ENCODE data around the gene NTRK2.
A peak's percentile ranks its signal among the peaks of the same experiment; 100 is the strongest.

The NTRK2 gene

DNA sequence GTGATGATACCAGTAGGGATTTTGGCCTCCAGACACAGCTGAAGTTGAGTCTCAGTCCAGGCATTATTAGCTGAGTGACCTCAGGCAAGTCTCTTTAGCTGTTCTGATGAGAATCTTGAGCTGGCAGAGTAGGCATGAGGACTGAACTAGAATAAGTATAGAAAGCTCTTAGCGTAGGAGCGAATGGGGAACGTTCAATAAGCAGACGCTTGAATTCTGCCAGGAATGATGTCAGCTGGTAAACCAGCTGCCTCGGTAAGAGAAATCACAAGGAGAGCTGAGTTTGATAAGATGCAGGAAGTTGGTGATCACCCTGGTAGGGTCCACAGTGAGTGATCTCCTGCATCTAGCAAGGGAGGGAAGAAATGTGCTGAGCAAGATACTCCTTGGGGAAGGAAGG, 280.4 kb downstream of the NTRK2 start:
- DNase-seq, result no peak

DNA sequence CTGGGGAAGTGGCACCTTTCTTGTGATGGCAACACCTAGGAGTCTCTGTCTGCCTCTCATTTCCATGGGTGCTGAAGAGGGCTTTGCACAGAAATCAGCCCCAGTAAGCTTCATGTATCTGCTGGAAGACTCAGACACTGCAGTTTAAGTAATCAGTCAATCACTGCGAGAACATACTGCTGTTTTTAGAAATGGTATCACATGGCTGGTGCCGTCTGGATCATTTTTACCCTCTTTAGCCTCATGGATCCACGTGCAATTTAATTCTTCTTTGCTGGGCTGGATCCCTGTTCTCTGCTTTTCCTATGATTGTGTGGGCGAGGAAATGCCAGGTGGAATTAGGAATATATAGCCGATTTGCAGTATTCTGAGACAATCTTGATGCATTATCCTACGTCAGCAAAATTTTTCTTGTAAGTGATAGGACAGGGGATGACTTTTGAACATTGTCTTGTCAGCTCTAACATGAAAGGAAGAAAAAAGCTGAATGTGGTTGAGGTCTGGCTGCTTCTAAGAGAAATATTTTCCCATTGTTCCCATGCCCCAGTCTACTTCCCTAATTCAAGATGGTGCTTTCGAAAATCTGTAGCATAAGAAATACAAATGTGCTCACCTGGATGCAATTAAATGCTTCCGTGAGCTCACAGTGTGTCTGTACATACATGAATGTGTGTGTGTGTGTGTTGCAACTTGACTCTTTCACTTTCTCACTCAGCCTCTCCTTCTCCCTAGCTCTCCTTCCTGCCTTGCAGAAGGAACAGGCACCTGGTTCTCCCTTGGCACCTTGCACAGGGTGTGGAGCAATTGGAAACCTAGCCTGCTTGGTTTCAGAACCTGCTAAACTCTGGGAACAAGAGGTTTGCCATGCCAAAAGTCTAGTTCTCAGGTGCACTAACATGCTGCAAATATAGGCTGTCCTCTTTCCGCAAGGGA, 281.6 kb downstream of the NTRK2 start:
- DNase-seq, result no peak

DNA sequence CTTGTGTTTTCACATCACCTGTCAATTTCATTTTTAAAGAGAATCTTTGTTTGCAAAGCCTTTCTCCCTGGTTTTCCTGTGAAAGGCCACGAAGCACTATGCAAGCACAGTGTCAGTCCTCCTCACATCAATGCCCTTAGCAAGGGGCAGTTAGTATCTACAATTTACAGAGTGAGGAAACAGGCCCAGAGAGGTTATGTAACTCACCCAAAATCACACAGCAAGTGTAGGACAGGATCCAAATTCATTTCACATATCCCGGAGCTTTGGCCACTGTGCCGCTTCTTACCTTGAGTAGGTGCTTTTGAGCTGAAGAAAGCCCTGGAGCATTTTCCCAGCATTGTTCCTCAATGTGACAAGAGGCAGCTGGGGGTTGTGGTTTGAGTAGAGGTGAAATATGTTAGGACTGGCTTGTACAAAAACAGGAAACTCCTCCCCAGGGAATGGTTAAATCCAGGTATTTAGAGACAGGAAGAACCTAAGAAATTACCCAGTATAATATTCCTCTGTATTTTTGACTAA, 283.8 kb downstream of the NTRK2 start:
- no peak for DNase-seq

DNA sequence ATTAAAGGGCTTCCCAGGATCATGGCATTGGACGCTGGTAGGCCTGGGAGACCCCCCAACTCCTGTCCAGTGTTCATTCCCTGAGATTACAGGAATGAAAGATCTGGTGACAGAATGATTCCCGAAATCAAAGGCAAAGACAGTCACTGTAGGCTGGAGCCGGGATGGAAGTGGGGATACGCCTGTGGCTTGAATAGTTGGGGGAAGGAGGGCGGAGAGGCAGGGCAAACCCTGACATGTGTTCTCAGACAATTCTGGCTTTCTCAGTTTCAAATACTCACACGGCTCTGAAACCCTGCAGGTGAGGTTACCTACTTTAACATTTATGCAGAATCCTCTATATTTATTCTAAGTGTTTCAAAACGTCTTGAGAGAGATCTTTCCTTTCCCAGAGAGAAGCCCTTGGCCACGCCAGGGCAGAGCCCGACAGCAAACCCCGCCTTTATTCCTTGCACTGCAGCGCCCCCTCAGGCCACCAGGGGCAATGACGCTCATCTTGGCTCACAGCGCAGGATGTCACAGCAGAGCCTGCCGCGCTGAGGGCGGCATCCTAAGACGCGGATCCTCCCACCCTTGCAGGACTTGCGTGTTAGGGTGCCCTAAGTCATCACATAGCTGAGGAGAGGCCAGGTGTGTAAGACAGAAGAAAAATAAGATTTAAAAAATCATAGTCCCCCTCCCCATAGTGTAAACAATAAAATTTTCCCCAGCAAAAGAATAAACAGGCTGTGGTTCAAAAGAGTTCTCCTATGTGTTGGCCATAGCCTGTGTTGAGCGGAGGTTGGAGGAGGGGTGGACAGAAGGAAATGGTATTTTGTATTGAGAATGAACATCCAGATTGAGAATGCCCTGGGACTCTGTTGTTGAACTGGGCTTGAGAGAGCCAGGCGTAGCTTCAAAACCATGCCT, 284.5 kb downstream of the NTRK2 start:
- DNase-seq, result peak; percentile 40

DNA sequence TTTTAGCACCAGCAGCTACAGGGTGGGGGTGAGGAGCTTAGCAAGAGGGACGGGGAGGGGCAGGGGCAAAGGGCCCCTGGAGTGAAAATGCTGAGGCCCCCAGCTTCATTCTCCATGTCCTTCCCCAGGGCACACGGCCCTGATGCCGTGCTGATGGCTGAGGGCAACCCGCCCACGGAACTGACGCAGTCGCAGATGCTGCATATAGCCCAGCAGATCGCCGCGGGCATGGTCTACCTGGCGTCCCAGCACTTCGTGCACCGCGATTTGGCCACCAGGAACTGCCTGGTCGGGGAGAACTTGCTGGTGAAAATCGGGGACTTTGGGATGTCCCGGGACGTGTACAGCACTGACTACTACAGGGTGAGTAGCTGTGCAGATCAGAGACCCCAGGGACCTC, 285.6 kb downstream of the NTRK2 start:
- DNase-seq, result no peak

DNA sequence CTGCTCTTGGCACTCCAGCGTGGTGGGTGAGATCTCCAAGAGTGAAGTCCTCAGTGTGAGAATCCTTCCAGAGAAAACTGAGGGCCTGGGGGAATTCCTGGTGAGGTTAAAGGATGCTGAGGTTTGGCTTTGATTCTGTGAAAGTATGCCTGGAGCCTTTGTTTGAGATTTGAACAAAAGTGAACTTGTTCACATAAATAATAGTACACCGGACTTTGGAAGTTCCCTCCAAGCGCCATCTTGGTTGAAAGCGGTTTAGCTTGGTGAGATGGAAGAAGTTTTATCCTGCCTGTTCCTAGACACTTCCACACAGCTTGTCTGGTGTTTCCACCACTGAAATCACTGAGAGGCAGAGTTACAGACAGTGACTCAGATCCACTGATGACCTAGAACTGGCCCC, 286.4 kb downstream of the NTRK2 start:
- DNase-seq, result no peak

DNA sequence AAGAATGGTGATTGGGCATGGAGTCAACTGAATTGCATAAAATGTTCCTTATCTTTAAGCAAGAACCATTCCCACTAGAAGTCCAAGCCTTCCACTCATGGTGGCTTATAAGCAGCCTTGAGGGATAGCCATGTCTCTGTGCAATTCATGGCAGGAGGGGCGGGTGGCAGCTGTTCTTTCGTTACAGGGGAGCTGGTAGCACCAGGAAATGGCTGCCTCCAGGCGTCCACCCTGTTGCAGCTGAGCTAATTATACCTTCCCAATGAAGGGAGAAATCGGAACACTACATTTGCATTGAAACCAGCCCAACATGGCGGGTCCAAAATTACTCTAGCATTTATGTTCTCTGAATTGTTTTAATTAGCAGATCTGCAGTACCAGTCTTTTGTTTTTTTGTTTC, 289.8 kb downstream of the NTRK2 start:
- DNase-seq, result no peak

DNA sequence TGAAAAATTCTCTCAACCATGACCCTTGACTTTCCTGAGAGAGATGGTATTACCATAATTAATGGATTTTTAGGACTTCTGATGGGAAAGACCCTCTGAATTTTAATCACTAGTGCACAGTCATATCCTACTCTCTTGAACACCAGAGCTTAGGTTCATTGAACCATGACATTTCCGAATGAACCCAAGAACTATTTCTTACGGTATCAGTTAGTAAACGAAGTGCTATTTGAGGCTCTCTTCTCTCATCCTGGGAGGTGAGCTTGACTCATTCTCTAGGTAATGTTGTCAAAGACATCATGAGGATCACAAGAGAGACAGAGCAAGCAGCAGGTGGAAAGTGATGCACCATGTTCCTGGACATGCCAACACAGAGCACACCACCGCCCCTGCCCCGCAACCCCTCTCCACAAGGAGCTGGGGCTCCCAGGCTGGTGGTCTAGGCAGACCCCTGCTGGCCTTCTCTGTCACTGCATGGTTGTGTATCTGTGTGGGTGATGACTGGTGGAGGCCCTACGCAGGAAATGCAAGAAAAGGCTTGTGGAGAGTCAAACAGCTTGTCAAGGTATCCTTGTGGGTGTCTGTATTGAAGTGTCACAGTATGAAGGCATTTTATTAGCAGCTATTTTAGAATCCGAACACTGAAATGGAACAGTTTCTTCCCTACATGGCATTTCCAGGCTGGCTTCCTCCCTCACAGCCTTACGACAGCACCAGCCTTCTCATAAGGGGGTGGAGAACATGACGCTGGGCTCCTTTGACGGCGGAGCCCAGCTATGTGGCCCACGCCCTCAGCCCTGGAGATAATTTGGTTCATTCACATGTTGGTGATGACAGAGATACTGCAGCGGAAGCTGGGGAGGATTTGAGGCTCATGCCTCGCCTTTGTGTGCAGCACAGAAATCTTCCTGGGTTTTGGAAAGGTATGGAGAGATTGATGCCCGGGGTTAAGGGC, 297.6 kb downstream of the NTRK2 start:
- no peak for DNase-seq

DNA sequence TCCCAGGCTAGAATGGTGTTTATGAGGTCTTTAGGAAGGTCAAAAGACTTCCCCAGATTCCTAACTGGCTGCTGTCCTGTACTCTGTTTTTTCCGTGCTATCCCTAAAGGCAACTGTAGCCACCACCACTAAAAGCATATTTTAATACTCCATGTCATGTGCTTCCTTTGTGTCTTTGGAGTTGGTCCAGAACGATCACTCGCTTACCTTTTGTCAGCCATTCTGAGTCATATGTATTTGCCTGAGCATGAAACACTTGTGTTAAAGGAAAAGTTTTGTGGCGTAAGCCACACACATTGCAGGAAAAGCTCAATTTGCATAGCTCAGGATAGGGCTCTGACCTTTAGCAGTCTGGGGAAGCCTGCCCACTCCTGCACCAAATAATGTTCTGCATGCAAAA, 299.6 kb downstream of the NTRK2 start:
- DNase-seq, result no peak

DNA sequence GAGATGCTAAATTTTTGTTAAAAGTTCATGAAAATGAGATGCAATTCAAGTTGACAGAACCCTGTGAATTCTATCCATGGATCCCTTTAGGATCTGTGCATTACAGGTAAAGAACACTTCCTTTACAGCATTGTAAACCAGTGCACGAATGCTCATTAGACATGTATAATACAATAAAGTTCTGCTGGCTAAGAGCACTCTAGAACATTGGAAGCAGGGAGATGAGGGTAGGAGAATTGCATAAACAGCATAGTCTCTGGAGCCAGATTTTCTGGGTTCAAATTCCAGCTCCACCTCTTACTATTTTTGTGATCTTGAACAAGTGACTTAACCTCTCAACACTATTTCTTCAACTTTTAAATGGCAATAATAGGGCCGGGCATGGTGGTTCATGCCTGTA, 300.2 kb downstream of the NTRK2 start:
- DNase-seq, result no peak

DNA sequence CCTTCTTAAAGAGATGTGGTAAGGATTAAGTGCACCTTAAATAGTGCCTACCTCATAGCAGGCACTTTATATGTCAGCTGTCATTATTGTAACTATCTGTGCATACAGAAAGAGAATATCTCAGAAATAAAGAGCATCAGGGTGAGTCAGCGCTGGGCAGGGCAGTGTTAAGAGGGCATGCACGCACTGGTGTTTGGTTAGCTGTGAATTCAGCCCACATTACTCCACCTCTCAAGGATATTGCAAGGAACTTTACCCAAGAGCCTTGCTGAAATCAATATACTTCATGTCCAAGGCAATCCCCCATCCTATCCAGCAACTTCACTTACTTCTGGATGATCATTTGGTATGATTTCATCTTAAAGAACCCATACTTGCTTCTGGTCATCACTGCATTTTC, 300.9 kb downstream of the NTRK2 start:
- DNase-seq, result no peak

DNA sequence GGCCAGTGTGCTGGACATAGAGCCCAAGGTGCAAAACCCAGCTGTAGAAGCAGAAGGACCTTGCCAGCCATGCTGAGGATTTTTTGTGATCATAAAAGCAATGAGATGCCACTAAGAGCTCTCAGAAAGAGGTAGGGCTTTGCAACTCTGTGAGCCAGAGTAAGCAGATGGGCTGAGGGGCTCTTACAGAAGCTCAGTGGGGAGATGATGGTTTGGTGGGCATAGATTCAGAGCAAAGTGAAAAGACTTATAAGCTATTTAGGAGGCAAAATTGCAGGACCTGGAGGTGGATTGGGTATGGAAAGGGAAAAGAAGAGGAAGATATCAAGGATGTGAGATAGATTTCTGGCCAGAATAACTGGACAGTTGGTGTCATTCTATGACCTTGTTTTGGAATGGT, 302.0 kb downstream of the NTRK2 start:
- DNase-seq, result no peak

DNA sequence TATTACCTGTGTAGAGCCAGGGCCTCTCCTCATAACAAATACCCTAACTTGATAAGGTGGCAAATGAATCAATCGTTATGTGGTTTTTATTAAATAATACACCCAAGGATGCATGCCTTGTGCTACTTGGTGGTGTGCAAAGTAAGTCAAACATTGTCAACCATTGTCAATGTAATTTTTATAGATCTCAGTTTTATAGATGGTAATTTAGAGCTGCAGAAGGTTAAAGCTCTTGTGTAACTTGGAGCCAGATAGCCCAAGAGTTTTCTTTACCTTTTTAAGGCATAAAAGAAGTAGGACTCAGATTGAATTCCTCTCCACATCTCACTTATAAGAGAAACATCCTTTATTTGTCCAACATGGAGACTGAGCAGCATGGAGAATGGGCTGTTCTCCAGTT, 304.7 kb downstream of the NTRK2 start:
- DNase-seq, result no peak

DNA sequence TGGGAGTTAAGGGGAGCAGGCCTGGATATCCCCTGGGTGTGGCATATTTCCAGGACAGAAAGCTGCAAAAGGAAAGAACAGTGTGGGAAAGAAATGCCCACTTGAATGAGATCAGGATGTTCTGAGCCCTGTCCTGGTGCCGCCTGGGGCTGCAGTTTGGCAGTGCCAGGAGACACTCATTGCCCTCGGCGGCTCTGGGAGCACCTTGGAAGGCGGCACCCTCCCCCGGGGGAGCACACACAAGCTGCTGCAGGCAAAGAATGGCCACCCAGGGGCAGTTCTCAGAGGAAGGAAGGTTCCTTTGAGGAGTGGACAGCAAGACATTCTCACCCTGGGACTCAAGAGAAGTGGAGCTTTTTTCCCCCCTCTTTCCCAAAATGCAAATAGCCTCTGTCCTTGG, 305.3 kb downstream of the NTRK2 start:
- no peak for DNase-seq

DNA sequence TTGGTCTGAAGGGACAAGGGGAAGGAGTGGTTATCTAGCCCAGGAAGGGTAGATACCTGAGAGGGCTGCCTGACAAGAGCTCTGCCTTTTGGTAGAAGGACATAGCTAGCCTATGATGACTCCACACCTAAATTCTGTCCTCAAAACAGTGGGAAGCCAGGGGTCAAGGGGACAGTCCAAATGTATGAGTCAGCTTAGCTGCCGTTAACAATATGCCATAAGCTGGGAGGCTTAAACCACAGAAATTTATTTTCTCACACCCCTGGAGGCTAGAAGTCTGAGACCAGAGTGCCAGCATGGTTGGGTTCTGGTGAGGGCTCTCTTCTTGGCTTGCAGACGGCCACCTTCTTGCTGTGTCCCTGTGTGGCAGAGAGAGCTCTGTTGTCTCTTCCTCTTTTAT, 306.4 kb downstream of the NTRK2 start:
- DNase-seq, result no peak

DNA sequence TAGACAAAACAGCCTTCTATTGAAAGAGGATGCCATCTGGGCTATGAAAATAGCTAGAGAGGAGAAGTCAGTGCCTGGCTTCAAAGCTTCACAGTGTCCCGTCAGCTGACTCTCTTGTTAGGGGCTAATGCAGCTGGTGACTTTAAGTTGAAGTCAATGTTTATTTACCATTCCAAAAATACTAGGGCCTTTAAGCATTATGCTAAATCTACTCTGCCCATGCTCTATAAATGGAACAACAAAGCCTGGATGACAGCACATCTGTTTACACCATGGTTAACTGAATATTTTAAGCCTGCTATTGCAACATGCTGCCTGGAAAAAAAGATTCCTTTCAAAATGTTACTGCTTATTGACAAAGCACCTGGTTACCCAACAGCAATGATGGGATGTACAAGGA, 309.1 kb downstream of the NTRK2 start:
- DNase-seq, result no peak

DNA sequence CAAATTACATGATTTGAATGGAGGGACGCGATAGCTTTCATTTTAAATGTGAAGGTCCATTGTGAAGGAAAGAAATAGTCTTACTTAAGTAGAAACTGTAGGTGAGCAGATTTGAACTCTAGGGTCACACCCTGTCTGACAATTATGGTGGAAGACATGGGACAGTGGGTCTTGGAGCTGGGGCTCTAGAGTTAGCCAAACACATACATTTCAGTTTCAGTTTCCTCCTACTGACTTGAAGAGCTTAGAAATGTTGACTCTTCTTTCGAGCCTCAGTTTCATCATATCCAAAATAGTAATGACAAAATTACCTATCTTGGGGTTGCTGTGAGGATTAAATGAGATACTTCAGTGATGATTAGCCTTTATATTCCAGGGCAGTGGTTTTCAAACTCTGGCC, 314.2 kb downstream of the NTRK2 start:
- no peak for DNase-seq

DNA sequence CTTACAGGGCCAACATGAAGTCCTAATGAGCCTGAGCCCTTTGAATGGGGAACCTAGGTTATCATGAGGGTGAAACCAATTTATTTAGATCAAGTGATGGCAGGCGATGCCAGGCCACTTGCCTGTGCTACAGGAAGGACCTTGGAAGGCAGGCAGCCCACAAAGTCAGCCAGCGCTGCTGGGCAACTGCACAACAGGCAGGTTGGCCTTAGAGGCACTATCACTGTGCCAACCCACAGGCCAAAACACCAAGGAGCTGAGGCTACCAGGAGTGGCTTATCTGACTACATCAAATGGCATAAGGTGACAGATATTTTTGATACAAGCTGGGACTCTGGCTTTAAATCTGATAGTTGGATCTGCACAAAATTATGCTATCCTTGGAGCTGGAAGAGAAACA, 319.1 kb downstream of the NTRK2 start:
- DNase-seq, result no peak

DNA sequence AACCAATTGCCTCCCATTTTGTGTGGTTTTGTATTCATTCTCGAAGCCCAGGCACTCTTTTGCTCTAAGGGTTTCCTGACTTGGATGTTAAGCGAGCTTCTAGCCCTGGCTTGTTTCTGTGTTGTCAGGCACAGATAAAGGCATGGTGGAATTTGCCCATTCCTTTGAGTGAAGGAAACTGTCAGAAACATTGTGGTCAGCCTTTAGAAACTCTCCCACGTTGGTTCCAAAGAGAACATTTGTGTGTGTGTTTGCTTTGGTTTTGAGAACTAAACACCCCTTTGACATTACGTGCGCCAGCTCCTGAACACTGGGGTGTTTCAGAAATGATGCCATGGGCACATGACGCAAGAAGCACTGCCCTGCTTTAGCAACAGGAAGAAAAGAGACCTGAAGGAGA, 320.9 kb downstream of the NTRK2 start:
- no peak for DNase-seq

DNA sequence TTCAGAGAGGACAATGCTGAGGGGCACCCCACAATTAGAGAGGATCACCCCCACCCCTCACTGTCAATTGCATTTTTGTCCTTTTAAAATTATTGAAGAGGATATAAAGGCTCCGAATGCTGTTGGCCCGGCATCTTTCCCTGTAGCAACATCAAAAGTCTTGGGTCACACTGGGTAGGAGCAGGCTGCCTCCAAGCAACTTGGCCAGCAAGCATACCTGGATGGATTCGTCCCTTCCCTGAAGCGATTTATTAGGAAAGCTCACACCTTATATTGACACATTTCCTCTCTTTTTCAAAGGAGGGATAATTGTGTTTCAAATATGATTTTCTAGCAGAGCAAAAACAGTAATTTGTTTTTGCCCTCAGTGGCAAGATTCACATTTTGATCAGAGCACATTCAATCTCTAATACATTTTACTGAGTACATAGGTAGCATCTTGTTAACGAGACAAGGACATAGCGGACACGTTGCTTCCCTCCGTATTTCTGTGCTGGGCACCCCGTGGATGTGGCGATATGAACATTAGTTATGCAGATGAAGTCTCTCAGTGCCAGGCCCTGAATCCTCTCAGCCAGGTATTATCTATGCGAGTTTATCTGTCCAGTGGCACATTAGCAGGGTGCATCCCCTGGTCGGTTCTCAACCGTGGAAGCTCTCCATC, 321.5 kb downstream of the NTRK2 start:
- DNase-seq, result no peak

DNA sequence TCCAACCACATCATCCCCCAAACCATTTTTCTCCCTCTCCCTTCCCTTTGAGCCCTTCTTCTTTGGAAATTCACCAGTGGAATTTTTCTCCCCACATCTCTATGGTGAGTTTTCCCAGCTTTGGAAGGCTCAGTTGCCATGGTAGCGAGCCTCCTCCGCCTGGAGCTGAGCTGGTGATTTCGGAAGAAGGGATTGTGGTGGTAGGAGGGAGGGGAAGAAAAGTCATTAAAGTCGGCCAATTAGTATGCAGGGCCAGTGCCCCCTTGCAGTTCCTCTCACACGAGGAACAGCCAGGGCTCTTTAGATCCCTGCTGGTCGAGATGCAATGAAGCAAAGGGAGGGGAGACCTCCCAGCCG, 322.0 kb downstream of the NTRK2 start:
- no peak for DNase-seq

DNA sequence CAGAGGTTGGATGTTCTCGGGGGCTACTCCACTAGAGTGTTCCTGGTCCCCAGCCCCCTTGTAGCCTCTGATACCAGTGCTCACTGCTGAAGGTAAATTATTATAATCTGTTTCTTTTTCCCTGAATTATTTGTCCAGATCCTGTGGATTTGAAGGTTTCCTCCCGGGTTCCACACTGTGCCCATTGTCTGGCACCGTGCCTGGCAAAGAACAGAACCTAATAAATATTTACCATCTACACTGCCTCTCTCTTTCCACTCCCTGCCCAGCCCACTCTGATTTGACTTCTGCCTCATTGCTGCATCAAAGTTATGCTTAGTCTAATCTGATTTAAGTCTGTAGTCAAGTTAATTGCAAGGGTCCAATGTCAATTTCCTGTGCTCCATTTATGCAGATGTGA, 322.9 kb downstream of the NTRK2 start:
- no peak for DNase-seq
